Gastrocnemius medialis (tissue), 4 donors: ENCODE results near the gene MPC1. TPM values are rescaled to one million over a fixed set of nuclear protein-coding genes. Genes with fewer than 3 reads are reported as not detected.
"Not testable (repeated sequence)": the region's sequence is repeated elsewhere in the genome, so short reads cannot be mapped to it uniquely, and the experiment has no call there.

Experiments
- ATAC-seq, 2 donors: fragments of 150-250 bp; one replicate each; pipeline ENCODE4 v1.9.1; 2016
- DNase-seq, 2 donors: peaks; one replicate each; pipeline ENCODE4 v3.0.0-alpha.2; 2019
- H3K27ac ChIP-seq, 4 donors: fragments of 200-600 bp; sonication (generic); 1 replicate in 1 of 4; 2 replicates in 3 of 4; pipeline ENCODE4 v1.5.1; 2016 to 2018; ENCODE audit warnings: mild to moderate bottlenecking in 2 of 4, moderate library complexity in 1 of 4
- H3K27me3 ChIP-seq, 3 donors: fragments of 200-600 bp; sonication (generic) in 2 of 3; 1 replicate in 1 of 3; 2 replicates in 2 of 3; pipeline versions ENCODE4 v1.5.1 to v1.6.0; 2016 to 2019; ENCODE audit warnings: mild to moderate bottlenecking in 1 of 3, moderate library complexity in 1 of 3
- H3K36me3 ChIP-seq, 2 donors: fragments of 200-600 bp; sonication (generic) in 1 of 2; one replicate each; pipeline ENCODE4 v1.5.1; 2017 to 2018
- H3K4me1 ChIP-seq, 2 donors: fragments of 200-600 bp; sonication (generic) in 1 of 2; one replicate each; pipeline ENCODE4 v1.5.1; 2016 to 2017; ENCODE audit warnings: mild to moderate bottlenecking in 2 of 2
- H3K4me3 ChIP-seq, 4 donors: fragments of 200-600 bp; sonication (generic) in 3 of 4; 1 replicate in 1 of 4; 2 replicates in 3 of 4; pipeline ENCODE4 v1.5.1; 2016 to 2019; ENCODE audit warnings: mild to moderate bottlenecking in 2 of 4
- H3K9me3 ChIP-seq, 3 donors: fragments of 200-600 bp; sonication (generic) in 2 of 3; 1 replicate in 1 of 3; 2 replicates in 2 of 3; pipeline ENCODE4 v1.5.1; 2016 to 2019
- POLR2A ChIP-seq, 2 donors: fragments of 450-650 bp; IDR thresholded peaks; one replicate each; pipeline ENCODE4 v1.6.1; 2017; ENCODE audit warnings: antibody characterized with exemption in 2 of 2, mild to moderate bottlenecking in 2 of 2, moderate library complexity in 2 of 2
- in situ Hi-C, 4 donors: fragments of 200-750 bp; cut with MboI; loops; one replicate each; pipeline versions ENCODE4 v1.15.0 to v1.8.0; 2017; ENCODE audit warnings: low sequenced_read_pairs in 4 of 4
- intact Hi-C: fragments of 100-400 bp; cut with DNase I; formaldehyde crosslinking; loops from one replicate; pipeline ENCODE4 v1.15.1; 2023; ENCODE audit warnings: low total_unique reads
- total RNA-seq, 4 donors: library from RNA; depleted of rRNA; stranded (reverse); fragments of >200 nt; gene quantifications; one replicate each; pipeline versions ENCODE4 v1.1.0 to v1.2.3, GENCODE V29; 2016
- TF ChIP-seq, protein P1 (sequence below), 5 experiments: fragments of 450-650 bp in 3 of 5; fragments of 200-600 bp in 2 of 5; sonication (generic) in 2 of 5; IDR thresholded peaks in 4 of 5; conservative IDR thresholded peaks in 1 of 5; 1 replicate in 4 of 5; 2 replicates in 1 of 5; pipeline ENCODE4 v1.5.1; 2016 to 2019; ENCODE audit warnings: antibody characterized with exemption in 5 of 5, mild to moderate bottlenecking in 3 of 5, moderate library complexity in 3 of 5

MPC1 gene
- total RNA-seq, 4 donors from 2014 or later, result 75.0 to 127 (median 97.4) TPM

DNA sequence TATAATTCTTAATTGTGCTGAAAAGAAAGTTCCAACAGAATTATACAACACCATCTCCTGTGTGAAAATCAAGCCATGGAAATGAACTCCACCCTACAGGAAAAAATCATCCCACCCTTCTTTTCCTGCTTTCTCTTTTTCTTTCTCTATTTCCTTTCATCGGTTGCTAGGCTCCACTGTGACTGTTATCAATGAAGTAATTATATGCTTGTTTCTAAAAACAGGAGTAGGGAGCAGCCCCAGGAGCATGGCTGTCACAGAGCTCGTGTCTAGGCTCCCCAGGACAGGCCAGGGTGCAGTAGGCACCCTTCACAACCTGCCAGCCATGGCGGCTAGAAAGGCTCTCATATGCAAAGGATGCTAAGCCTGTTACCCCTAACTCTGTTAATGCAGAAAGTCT is 13.0 kb downstream of the MPC1 start:
- H3K9me3 ChIP-seq, result no peaks in the 10 kb centered on the region
- peaks cover 0 to 6% of the 10 kb centered on the region in 2 donors for H3K36me3 ChIP-seq
- H3K4me3 ChIP-seq, result no peak overlapping the region
- H3K4me1 ChIP-seq, result peaks cover 13 to 22% of the 10 kb centered on the region in 2 donors
- intact Hi-C loops, result no loop called here
- in situ Hi-C loops, result no loop called here
- DNase-seq (no peak), ATAC-seq (no peak)
- no peak overlapping the region for H3K27ac ChIP-seq
- TF ChIP-seq POLR2A (IDR thresholded peaks at IDR 0.05), result no peak
- TF ChIP-seq, protein P1, sequence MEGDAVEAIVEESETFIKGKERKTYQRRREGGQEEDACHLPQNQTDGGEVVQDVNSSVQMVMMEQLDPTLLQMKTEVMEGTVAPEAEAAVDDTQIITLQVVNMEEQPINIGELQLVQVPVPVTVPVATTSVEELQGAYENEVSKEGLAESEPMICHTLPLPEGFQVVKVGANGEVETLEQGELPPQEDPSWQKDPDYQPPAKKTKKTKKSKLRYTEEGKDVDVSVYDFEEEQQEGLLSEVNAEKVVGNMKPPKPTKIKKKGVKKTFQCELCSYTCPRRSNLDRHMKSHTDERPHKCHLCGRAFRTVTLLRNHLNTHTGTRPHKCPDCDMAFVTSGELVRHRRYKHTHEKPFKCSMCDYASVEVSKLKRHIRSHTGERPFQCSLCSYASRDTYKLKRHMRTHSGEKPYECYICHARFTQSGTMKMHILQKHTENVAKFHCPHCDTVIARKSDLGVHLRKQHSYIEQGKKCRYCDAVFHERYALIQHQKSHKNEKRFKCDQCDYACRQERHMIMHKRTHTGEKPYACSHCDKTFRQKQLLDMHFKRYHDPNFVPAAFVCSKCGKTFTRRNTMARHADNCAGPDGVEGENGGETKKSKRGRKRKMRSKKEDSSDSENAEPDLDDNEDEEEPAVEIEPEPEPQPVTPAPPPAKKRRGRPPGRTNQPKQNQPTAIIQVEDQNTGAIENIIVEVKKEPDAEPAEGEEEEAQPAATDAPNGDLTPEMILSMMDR (IDR thresholded peaks at IDR 0.05 in 4 of 5, conservative IDR thresholded peaks at IDR 0.05 in 1 of 5), result no peak
- no peaks in the 10 kb centered on the region for H3K27me3 ChIP-seq

DNA sequence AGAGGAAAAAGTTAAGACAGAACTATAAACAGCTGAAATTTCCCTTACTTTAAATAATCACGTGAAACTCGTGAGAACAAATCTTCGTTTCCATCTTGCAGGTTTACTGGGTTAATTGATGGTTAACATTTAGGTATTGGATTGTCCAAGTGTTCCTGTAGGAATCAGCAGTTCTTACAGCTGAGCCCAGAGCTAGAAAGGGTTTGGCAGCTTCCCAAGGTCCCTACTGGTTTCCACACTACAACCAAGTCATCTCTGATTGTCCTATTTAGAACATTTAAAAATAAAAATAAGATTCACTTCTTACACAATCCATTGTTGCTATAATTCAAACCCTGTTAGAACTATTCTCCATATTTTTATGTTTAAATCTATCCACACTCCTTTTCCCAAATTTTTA is 15.8 kb downstream of the MPC1 start:
- in situ Hi-C loops (no loop called here), intact Hi-C loops (no loop called here)
- Histone ChIP-seq H3K27ac (peak overlapping the region in 1 of 4 donors; percentile 22), H3K4me1 (peaks cover 25 to 33% of the 10 kb centered on the region in 2 donors), H3K4me3 (no peak overlapping the region), H3K36me3 (peaks cover 0 to 6% of the 10 kb centered on the region in 2 donors), H3K9me3 (no peaks in the 10 kb centered on the region), H3K27me3 (no peaks in the 10 kb centered on the region)
- no peak for ATAC-seq
- TF ChIP-seq, protein P1 (IDR thresholded peaks at IDR 0.05 in 4 of 5, conservative IDR thresholded peaks at IDR 0.05 in 1 of 5), result no peak
- TF ChIP-seq POLR2A (IDR thresholded peaks at IDR 0.05), result no peak
- no peak for DNase-seq

DNA sequence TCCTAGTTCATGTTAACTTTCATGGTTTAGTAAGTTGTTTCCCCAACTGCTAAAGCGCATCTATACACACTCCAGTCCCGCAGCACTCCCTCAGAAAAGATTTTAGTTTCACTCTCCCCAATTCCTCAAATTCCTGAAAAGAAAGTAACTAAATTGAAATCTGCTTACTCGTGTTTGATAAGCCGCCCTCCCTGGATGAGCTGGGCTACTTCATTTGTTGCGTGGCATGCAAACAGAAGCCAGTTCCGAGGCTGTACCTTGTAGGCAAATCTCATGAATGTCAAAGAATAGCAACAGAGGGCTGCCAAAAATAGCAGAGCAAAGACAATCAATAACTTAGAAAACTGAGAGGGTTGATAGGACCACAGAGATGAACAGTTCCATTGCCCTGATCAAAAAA is 16.9 kb downstream of the MPC1 start:
- no peak for ATAC-seq
- peak overlapping the region; percentile 66 to 72 (median 70) for H3K27ac ChIP-seq
- no peak for DNase-seq
- intact Hi-C loops (loop anchor here (1.0 kb wide), 1 partner anchor 16 kb away; the partner anchor contains the start of gene MPC1), in situ Hi-C loops (no loop called here)
- H3K9me3 ChIP-seq, result no peaks in the 10 kb centered on the region
- peaks cover 0 to 6% of the 10 kb centered on the region in 2 donors for H3K36me3 ChIP-seq
- no peak overlapping the region for H3K4me3 ChIP-seq
- TF ChIP-seq, protein P1 (IDR thresholded peaks at IDR 0.05 in 4 of 5, conservative IDR thresholded peaks at IDR 0.05 in 1 of 5), result no peak
- no peak for TF ChIP-seq POLR2A (IDR thresholded peaks at IDR 0.05)
- peaks cover 33 to 41% of the 10 kb centered on the region in 2 donors for H3K4me1 ChIP-seq
- H3K27me3 ChIP-seq, result no peaks in the 10 kb centered on the region

DNA sequence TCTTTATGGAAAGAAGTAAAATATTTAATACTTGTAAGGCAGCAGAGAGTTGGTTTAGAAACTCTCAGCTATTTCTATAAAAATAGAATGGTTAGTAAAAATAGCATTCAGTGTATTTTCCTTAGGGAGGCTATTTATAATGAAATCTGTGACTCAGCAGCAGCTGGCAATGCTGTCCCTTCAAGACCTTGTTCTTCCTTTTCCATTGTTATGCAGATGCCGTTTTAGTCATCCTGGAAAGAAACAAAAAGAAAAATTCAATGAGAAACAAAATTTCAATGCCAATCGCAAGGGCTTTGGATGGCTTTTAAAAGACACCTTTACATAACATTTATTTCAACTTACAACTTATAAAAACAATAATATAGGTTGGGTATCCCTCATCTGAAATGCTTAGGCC is 17.5 kb downstream of the MPC1 start:
- Histone ChIP-seq H3K27ac (peak overlapping the region; percentile 66 to 72 (median 70)), H3K4me3 (no peak overlapping the region), H3K36me3 (peaks cover 0 to 6% of the 10 kb centered on the region in 2 donors), H3K27me3 (no peaks in the 10 kb centered on the region), H3K4me1 (peaks cover 39 to 47% of the 10 kb centered on the region in 2 donors), H3K9me3 (no peaks in the 10 kb centered on the region)
- DNase-seq (peak in 1 of 2 donors; percentile 19), ATAC-seq (peak; percentile 49 to 55)
- TF ChIP-seq, protein P1 (IDR thresholded peaks at IDR 0.05 in 4 of 5, conservative IDR thresholded peaks at IDR 0.05 in 1 of 5), result no peak
- no peak for TF ChIP-seq POLR2A (IDR thresholded peaks at IDR 0.05)
- in situ Hi-C loops, result no loop called here
- intact Hi-C loops, result loop anchor here (1.0 kb wide), 1 partner anchor 17 kb away; the partner anchor contains the start of gene MPC1

DNA sequence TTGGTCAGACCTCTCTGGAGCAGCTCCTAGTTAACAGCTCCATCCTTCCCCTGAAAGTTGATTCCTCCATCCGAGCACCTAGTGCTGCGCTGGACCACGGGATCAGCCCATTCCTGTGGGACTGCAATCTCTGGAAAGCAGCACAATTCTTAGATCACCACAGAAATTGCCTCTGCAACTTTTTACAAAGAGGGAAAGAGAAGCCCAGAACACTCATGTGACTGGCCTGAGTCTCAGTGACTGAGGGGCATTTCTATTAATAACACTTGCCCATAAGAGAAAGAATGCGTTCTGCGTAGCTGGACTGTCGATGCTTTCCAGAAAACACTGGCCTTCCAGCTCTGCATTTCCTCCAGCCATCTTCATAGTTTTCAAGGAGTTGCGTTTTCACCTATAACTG is 18.3 kb downstream of the MPC1 start:
- Histone ChIP-seq H3K36me3 (no peaks in the 10 kb centered on the region), H3K4me1 (peaks cover 41 to 48% of the 10 kb centered on the region in 2 donors), H3K9me3 (no peaks in the 10 kb centered on the region), H3K27me3 (no peaks in the 10 kb centered on the region), H3K27ac (peak overlapping the region; percentile 66 to 72 (median 70)), H3K4me3 (no peak overlapping the region)
- TF ChIP-seq, protein P1 (IDR thresholded peaks at IDR 0.05 in 4 of 5, conservative IDR thresholded peaks at IDR 0.05 in 1 of 5), result no peak
- TF ChIP-seq POLR2A (IDR thresholded peaks at IDR 0.05), result no peak
- ATAC-seq (peak; percentile 39 to 45), DNase-seq (no peak)
- in situ Hi-C loops (no loop called here), intact Hi-C loops (loop anchor here (5.0 kb wide), 1 partner anchor 328 kb away; no protein-coding TSS in a partner anchor)

DNA sequence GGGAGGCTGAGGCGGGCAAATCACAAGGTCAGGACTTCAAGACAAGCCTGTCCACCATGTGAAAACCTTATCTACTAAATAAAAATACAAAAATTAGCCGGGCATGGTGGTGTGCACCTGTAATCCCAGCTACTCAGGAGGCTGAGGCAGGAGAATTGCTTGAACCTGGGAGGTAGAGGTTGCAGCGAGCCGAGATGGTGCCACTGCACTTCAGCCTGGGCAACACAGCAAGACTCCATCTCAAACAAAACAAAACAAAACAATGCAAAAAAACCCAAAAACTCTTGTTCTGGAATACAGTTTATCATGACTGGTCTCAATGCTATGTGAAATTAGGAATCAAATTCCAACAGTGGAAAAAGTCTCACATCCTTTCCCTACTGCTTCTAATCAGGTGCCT is 20.3 kb downstream of the MPC1 start:
- H3K27me3 ChIP-seq, H3K4me3 ChIP-seq, H3K9me3 ChIP-seq, H3K27ac ChIP-seq, in situ Hi-C loops, DNase-seq, ATAC-seq, H3K36me3 ChIP-seq: not testable (repeated sequence)
- intact Hi-C loops, result loop anchor here (5.0 kb wide), 1 partner anchor 330 kb away; no protein-coding TSS in a partner anchor
- peaks cover 41 to 48% of the 10 kb centered on the region in 2 donors for H3K4me1 ChIP-seq
